GM03348 (cell line): ENCODE results near the gene ATG13.

Source experiments
- DNase-seq: peaks from one replicate; pipeline ENCODE4 v3.0.0; 2012; ENCODE audit warnings: low spot score

ATG13 gene

GRCh38 chr11:46607516-46607915, 9.8 kb upstream of the ATG13 start:
- DNase-seq: no peak

- no peak for DNase-seq
Measured at GRCh38 chr11:46609386-46609785, 8.0 kb upstream of the ATG13 start.

- DNase-seq: no peak
Measured at GRCh38 chr11:46611526-46612304, 5.6 kb upstream of the ATG13 start.

GRCh38 chr11:46612326-46612725, 5.0 kb upstream of the ATG13 start:
- no peak for DNase-seq

GRCh38 chr11:46615756-46616155, 1.6 kb upstream of the ATG13 start:
- DNase-seq: no peak

- DNase-seq: no peak
Measured at GRCh38 chr11:46616551-46617133, 711 bp upstream of the ATG13 start.

GRCh38 chr11:46617972-46618314, 590 bp downstream of the ATG13 start:
- no peak for DNase-seq

GRCh38 chr11:46618837-46619236, 1.5 kb downstream of the ATG13 start:
- no peak for DNase-seq

- DNase-seq: no peak
Measured at GRCh38 chr11:46625406-46625805, 8.1 kb downstream of the ATG13 start.

- DNase-seq: no peak
Measured at GRCh38 chr11:46628961-46629360, 11.6 kb downstream of the ATG13 start.

GRCh38 chr11:46630237-46630636, 12.9 kb downstream of the ATG13 start:
- DNase-seq: no peak

GRCh38 chr11:46631676-46632075, 14.3 kb downstream of the ATG13 start:
- no peak for DNase-seq

GRCh38 chr11:46632502-46632901, 15.1 kb downstream of the ATG13 start:
- no peak for DNase-seq

- no peak for DNase-seq
Measured at GRCh38 chr11:46633291-46634217, 16.2 kb downstream of the ATG13 start.

GRCh38 chr11:46635557-46636139, 18.3 kb downstream of the ATG13 start:
- DNase-seq: no peak

GRCh38 chr11:46637546-46637945, 20.2 kb downstream of the ATG13 start:
- DNase-seq: no peak

GRCh38 chr11:46639197-46639839, 22.0 kb downstream of the ATG13 start:
- DNase-seq: no peak

- no peak for DNase-seq
Measured at GRCh38 chr11:46640036-46640788, 22.9 kb downstream of the ATG13 start.

GRCh38 chr11:46641639-46642038, 24.3 kb downstream of the ATG13 start:
- DNase-seq: no peak

- DNase-seq: no peak
Measured at GRCh38 chr11:46642627-46643335, 25.4 kb downstream of the ATG13 start.

GRCh38 chr11:46643531-46643930, 26.2 kb downstream of the ATG13 start:
- DNase-seq: no peak
